VCaP (cell line): Measurements from ENCODE around the gene EVI5L.
"Not testable (repeated sequence)": the region's sequence is repeated elsewhere in the genome, so short reads cannot be mapped to it uniquely, and the experiment has no call there.

Experiments used
- H3K27ac ChIP-seq: fragments of 450-650 bp; 2 replicates; pipeline ENCODE4 v1.5.1; 2017
- CTCF ChIP-seq: fragments of 450-650 bp; conservative IDR thresholded peaks from 2 replicates; pipeline ENCODE4 v1.5.1; 2017; ENCODE audit warnings: mild to moderate bottlenecking, moderate library complexity

Gene EVI5L

GRCh38 chr19:7801020-7801570 lies 28.9 kb upstream of the EVI5L start:
- no peak overlapping the region for H3K27ac ChIP-seq
- TF ChIP-seq CTCF = no peak

- H3K27ac ChIP-seq = no peak overlapping the region
- no peak for TF ChIP-seq CTCF
These were observed 23.8 kb upstream of the EVI5L start for GRCh38 chr19:7806234-7806633.

- no peak overlapping the region for H3K27ac ChIP-seq
- no peak for TF ChIP-seq CTCF
These were observed 23.1 kb upstream of the EVI5L start for GRCh38 chr19:7806876-7807275.

- no peak overlapping the region for H3K27ac ChIP-seq
- TF ChIP-seq CTCF = no peak
These were observed 21.9 kb upstream of the EVI5L start for GRCh38 chr19:7808108-7808507.

- TF ChIP-seq CTCF = no peak
These were observed 18.0 kb upstream of the EVI5L start for GRCh38 chr19:7811989-7812388.

GRCh38 chr19:7815325-7815724 lies 14.7 kb upstream of the EVI5L start:
- no peak overlapping the region for H3K27ac ChIP-seq
- TF ChIP-seq CTCF = no peak

More at GRCh38 chr19:7811989-7812388, 18.0 kb upstream of the EVI5L start:
- H3K27ac ChIP-seq = no peak overlapping the region

- not testable (repeated sequence) for H3K27ac ChIP-seq
These were observed 14.0 kb upstream of the EVI5L start for GRCh38 chr19:7816040-7816439.

GRCh38 chr19:7817801-7818200 lies 12.2 kb upstream of the EVI5L start:
- no peak for TF ChIP-seq CTCF
- H3K27ac ChIP-seq = no peak overlapping the region
